Measurements from ENCODE around the gene CCDC110.

The CCDC110 gene

DNA sequence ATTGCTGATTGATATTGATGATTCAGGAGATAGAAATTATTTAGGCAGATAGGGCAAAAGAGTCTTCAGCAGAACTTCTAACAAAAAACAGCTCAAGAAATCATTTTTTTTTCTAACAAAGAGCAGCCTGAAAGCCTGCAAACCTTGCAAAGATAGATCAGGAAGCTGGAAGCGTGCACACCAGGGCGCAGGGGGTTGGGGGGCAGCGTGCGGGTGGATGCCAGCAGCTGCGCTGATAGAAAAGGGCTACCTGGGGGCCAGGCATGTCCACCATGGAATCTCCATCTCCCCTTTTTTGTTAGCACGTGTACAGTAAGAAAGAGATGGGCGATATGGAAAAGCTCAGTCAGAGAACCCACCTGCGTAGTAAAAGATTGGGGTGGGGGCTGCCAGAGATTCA lies 1.7 kb upstream of the CCDC110 start:
- in situ Hi-C loops (cut with MboI; ENCODE audit: low sequenced_read_pairs): no loop called here

DNA sequence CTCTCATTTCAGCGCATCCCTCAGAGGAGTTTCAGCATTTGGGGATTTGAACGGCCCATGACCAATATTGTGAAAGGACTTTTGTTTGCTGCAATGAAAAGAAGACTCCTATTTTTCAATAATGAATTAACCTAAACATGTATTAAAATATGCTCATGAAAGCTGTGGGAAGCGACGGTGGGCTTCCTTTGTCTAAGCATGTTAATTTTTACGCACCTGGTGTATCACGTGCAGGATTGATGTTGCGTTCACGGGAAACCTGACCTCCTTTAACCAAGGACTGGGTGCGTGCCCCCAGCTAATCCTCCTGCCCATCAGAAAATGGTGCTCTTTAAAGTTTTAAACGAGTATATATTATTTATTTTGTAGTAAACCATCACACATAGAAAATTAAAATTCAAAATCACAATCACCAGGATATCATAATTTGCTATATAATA lies 590 bp upstream of the CCDC110 start:
- in situ Hi-C loops (cut with MboI; ENCODE audit: low sequenced_read_pairs): no loop called here

GRCh38 chr4:185470501-185471195 lies 885 bp downstream of the CCDC110 start:
- in situ Hi-C loops (cut with MboI; ENCODE audit: low sequenced_read_pairs): no loop called here

DNA sequence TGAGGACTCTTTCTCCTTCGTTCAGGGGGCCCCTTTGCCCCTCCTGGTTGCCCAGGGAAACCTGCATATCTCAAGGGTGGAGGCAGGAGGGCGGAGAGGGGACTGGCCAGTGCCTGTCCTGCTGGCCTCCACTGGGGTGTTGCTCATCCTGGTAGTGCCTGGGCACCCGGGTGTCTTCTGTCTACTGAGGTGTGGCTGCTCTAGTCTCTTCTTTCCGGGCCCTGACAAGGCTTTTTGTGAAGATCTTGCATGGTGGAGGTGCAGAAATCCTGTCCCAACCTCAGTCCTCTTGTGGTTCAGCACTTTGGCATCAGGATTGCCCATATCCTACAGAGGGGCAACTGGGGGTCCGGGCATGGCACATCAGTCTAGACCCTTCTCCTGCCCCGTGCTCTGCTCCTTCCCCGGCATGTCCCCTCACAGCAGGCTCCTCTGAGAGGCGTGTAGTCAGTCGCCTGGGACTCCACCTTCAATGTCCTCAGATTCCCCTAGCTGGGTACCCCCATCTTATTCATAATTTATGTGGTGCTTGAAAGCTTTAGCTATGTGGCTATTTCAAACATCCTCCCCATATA lies 1.9 kb downstream of the CCDC110 start:
- in situ Hi-C loops (cut with MboI; ENCODE audit: low sequenced_read_pairs): no loop called here

- in situ Hi-C loops (cut with MboI; ENCODE audit: low sequenced_read_pairs): no loop called here
These were observed 2.5 kb downstream of the CCDC110 start for GRCh38 chr4:185468999-185469398.

DNA sequence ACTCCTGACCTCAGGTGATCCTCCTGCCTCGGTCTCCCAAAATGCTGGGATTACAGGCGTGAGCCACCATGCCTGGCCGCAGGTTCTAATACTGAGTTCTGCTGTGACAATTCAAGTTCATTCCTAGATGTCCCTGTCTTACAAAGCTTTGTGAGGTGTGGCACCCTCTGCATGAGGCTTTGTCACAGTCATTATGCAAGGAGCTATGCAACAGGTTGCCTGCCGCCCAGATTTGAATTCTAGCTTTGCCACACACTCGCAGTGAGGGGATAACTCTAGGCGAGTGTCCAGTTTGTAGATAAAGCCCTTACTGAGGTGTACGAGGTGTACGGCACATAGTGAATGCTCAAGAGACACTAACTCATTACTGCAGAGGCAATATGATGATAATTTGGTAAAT lies 3.5 kb downstream of the CCDC110 start:
- in situ Hi-C loops (cut with MboI; ENCODE audit: low sequenced_read_pairs): no loop called here

DNA sequence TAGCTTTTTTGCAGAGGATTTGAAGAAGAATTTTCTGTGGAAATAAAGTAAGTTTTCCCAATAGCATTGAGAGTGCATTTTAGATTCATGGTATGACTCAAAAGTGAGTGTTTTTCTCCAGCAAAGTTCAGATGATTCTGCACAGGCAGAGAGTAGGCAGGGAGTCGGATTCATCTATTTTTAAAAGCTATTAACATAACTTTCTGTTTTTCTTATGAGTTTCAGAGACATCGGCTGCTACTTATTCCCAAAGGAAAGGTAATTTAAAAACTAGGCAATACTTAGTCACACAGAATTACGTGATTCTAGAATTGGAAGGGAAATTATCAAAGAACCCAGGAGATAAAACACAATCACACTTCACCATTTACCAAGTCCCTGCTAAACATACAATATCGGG lies 4.4 kb downstream of the CCDC110 start:
- in situ Hi-C loops (cut with MboI; ENCODE audit: low sequenced_read_pairs): no loop called here

DNA sequence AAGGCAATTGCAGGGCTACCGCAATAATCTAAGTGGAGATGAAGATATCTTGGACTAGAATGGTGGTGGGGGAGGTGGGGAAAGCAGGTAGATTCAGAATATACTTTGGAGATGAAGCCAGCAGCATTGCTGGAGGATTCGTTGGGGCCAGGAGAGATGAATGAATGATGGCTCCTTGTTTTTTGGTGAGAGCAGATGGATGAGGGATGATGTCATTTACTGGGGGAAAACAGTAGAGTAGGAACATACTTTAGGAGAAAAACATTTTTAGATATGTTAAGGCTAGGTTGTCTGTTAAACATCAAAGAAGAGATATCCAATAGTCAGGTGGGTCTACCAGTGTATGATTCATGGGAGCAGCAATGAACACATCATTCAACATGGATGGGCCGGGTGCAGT lies 5.8 kb downstream of the CCDC110 start:
- in situ Hi-C loops (cut with MboI; ENCODE audit: low sequenced_read_pairs): no loop called here

GRCh38 chr4:185464887-185465286 lies 6.6 kb downstream of the CCDC110 start:
- in situ Hi-C loops (cut with MboI; ENCODE audit: low sequenced_read_pairs): no loop called here

DNA sequence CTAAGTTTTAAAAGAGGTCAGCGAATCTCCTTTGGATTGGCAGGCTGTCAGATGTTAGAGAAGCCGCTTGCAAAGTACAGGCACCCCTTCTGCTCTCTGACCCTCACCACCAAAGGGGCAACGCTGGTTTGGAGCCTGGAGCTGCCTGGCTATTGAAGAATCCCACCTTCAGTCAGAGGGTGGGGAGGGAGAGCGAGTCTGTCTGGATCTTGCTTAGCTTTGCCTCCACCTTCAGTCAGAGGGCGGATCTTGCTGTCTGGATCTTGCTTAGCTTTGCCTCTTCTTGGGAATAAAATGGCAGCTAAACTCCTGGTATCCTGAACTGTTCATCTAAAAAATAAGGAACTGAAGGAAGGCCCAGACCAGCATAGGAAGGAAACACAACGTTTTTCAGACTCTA lies 7.3 kb downstream of the CCDC110 start:
- in situ Hi-C loops (cut with MboI; ENCODE audit: low sequenced_read_pairs): no loop called here

DNA sequence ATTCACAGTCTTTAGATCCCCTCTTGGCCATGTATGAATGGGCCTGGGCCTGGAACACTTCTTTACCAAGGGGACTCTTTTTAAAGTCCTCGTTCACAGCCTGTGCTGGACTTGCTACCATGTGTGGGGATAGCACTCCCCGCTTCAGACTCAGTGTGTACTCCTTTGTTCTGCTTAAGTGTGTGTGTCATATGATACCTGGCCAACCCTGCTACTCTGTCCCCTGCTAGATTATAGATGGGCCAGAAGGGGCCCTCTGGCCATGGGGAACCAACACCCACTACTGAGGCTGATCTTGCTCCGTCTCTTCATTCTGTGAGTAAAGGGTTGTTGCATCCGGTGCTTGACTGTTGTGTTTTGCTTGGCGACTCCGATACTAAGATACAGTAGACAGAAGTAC lies 8.0 kb downstream of the CCDC110 start:
- in situ Hi-C loops (cut with MboI; ENCODE audit: low sequenced_read_pairs): no loop called here

DNA sequence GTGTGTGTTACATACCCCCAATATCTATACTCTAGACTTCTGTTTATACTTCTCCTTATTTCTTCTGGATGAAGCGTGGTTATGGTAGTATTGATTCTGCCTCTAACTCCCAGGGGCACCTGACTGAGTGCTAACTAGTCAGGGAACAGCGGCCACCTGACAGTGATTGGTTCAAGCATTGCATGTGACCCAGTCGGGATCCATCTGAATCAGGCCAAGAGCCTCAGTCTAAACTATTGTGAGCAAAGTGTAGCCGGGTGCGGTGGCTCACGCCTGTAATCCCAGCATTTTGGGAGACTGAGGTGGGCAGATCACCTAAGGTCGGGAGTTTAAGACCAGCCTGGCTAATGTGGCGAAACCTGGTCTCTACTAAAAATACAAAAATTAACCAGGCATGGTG lies 10.0 kb downstream of the CCDC110 start:
- in situ Hi-C loops (cut with MboI; ENCODE audit: low sequenced_read_pairs): no loop called here

- in situ Hi-C loops (cut with MboI; ENCODE audit: low sequenced_read_pairs): no loop called here
These were observed 14.4 kb downstream of the CCDC110 start for GRCh38 chr4:185457136-185457535.

- in situ Hi-C loops (cut with MboI; ENCODE audit: low sequenced_read_pairs): no loop called here
These were observed 15.4 kb downstream of the CCDC110 start for GRCh38 chr4:185456131-185456530.

GRCh38 chr4:185445209-185445608 lies 26.3 kb downstream of the CCDC110 start:
- in situ Hi-C loops (cut with MboI; ENCODE audit: low sequenced_read_pairs): no loop called here

GRCh38 chr4:185441479-185441878 lies 30.1 kb downstream of the CCDC110 start:
- in situ Hi-C loops (cut with MboI; ENCODE audit: low sequenced_read_pairs): no loop called here

- in situ Hi-C loops (cut with MboI; ENCODE audit: low sequenced_read_pairs): no loop called here
These were observed 33.7 kb downstream of the CCDC110 start for GRCh38 chr4:185437809-185438208.

DNA sequence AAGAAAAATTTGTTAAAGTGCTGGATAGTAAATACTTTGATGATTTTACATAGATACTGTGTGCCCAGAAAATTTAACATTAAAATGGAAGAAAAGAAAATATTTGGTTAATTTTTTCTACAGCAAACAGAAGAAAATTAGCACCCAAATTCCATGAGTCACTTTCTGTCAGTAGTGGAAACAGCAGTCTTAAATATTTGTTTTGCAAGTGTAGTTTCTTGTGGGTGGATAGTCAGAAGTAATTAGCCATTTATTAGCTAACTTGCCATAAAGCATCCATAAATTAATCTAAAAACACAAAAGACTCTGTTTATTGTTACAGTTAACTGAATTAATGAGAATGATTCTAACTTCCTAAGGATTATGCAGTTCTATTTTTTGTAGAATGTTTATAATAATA lies 36.1 kb downstream of the CCDC110 start:
- in situ Hi-C loops (cut with MboI; ENCODE audit: low sequenced_read_pairs): no loop called here

DNA sequence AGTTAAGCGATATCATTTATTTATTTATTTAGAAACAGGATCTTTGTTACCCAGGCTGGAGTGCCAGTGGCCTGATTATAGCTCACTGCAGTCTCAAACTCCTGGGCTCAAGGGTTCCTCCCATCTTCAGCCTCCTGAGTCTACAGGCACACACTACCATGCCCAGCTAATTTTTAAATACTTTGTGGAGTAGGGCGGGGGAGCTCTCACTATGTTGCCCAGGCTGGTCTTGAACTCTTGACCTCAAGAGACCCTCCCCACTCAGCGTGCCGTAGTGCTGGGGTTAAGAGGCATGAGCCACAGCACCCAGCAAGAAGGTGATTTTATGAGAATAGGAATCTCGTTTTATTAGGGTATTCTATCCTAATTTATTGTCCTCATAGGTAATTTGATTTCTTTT lies 41.9 kb downstream of the CCDC110 start:
- in situ Hi-C loops (cut with MboI; ENCODE audit: low sequenced_read_pairs): no loop called here

- in situ Hi-C loops (cut with MboI; ENCODE audit: low sequenced_read_pairs): no loop called here
These were observed 44.4 kb downstream of the CCDC110 start for GRCh38 chr4:185426960-185427688.

DNA sequence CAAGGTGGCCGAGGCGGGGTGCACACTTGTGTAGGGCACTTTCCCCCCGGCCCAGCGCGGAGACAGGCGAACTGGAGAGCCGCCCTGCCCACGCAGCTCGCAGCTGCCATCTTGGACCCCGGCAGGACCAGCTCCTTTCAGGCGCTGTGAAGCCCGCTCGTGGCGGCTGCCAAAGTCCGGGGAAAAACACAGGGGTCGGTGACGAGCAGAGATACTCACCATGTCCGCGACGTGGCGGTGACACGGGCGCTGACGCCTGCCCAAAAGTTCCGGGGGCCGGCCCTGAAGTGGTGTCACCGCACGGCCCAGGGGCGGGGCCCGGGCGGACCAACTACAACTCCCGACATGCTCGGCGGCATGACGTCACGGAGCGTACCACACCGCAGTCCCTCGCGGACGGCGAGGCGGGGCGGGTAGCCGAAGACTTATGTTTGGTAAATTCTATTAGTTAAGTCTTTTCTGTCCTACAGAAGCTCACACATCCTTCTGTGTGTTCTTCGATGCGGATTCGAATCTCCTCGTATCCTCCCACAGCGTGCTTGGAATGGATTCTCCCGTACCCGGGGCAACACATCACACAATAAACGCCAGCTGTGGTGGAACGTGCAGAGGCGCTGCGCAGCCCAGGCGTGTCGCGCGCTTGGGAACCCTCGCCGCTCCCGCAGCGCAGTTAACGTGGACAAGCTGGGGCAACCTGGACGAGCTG lies 45.7 kb downstream of the CCDC110 start, which contains the start of gene UFSP2:
Gene UFSP2, minus strand, starts transcription at position 318 of the 706 bp plus-strand sequence. Its CDS starts 96 bp downstream, at position 222.
- in situ Hi-C loops (cut with MboI; ENCODE audit: low sequenced_read_pairs): no loop called here
